SK-N-SH treated with all-trans-retinoic acid at 6 μM for 48 hours (cell line): ENCODE measurements around the gene CCDC81.

Source experiments
- CSDC2 ChIP-seq: fragments of 250-450 bp; sonication (Bioruptor Pico); IDR thresholded peaks from 2 replicates; pipeline ENCODE4 v1.5.0; 2020; ENCODE audit warnings: mild to moderate bottlenecking, moderate library complexity
- GLIS3 ChIP-seq: fragments of 250-450 bp; sonication (Bioruptor Pico); IDR thresholded peaks from 2 replicates; pipeline ENCODE4 v1.5.0; 2020; ENCODE audit warnings: mild to moderate bottlenecking, moderate library complexity
- PPARA ChIP-seq: fragments of 250-450 bp; sonication (Bioruptor Pico); IDR thresholded peaks from 2 replicates; pipeline ENCODE4 v1.5.0; 2020; ENCODE audit warnings: mild to moderate bottlenecking, borderline replicate concordance
- RARB ChIP-seq: fragments of 250-450 bp; sonication (Bioruptor Pico); IDR thresholded peaks from 2 replicates; pipeline ENCODE4 v1.8.0; 2021; ENCODE audit warnings: mild to moderate bottlenecking, moderate library complexity
- TCF4 ChIP-seq: fragments of 250-450 bp; sonication (Bioruptor Pico); IDR thresholded peaks from 2 replicates; pipeline ENCODE4 v1.8.0; 2021; ENCODE audit warnings: mild to moderate bottlenecking, moderate library complexity, borderline replicate concordance
- ZC3H10 ChIP-seq: fragments of 250-450 bp; sonication (Bioruptor Pico); IDR thresholded peaks from 2 replicates; pipeline ENCODE4 v1.5.1; 2021; ENCODE audit warnings: mild to moderate bottlenecking, moderate library complexity
- ZFP3 ChIP-seq: fragments of 250-450 bp; sonication (Bioruptor Pico); IDR thresholded peaks from 2 replicates; pipeline ENCODE4 v1.5.0; 2020; ENCODE audit warnings: mild to moderate bottlenecking, moderate library complexity
- ZNF565 ChIP-seq: fragments of 450-650 bp; formaldehyde crosslinking; conservative IDR thresholded peaks from 2 replicates; pipeline ENCODE4 v1.5.0; 2020; ENCODE audit warnings: low read depth, mild to moderate bottlenecking, moderate library complexity
- TF ChIP-seq, protein P1 (sequence below): fragments of 250-450 bp; sonication (Bioruptor Pico); IDR thresholded peaks from 2 replicates; pipeline ENCODE4 v1.5.1; 2020; ENCODE audit warnings: low read depth, mild to moderate bottlenecking, moderate library complexity
- TF ChIP-seq, protein P2 (sequence below): fragments of 250-450 bp; sonication (Bioruptor Pico); IDR thresholded peaks from 2 replicates; pipeline ENCODE4 v1.5.0; 2020; ENCODE audit warnings: mild to moderate bottlenecking, moderate library complexity
- TF ChIP-seq, protein P3 (sequence below): fragments of 250-450 bp; sonication (Bioruptor Pico); IDR thresholded peaks from 2 replicates; pipeline ENCODE4 v1.8.0; 2020; ENCODE audit warnings: mild to moderate bottlenecking, moderate library complexity, borderline replicate concordance

DNA sequence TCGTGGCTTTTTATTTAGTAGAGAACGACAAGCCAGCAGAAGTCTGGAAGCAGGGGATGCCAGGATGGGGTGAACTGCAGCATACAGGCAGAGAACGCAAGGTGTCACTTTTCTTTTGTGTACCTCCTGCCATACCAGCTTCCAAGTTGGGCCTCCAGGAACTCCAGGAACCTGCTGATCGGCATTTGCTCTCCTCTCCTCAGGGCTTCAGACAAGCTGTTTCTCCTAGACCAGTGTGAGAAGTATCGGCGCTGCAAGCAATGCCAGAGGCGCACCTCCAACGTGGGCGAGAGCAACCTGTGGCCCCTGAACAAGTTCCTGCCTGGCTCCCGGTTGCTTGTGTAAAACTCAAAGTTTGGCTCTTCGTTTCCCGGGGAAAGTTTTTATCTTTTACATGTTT is 47.7 kb downstream of the CCDC81 start:
- TF ChIP-seq ZFP3 (no peak), TCF4 (CRISPR knock-in tag) (no peak), RARB (no peak), PPARA (CRISPR knock-in tag) (no peak), ZC3H10 (CRISPR knock-in tag) (no peak), CSDC2 (CRISPR knock-in tag) (no peak), GLIS3 (CRISPR knock-in tag) (no peak), ZNF565 (CRISPR knock-in tag) (no peak)
- TF ChIP-seq, protein P1, sequence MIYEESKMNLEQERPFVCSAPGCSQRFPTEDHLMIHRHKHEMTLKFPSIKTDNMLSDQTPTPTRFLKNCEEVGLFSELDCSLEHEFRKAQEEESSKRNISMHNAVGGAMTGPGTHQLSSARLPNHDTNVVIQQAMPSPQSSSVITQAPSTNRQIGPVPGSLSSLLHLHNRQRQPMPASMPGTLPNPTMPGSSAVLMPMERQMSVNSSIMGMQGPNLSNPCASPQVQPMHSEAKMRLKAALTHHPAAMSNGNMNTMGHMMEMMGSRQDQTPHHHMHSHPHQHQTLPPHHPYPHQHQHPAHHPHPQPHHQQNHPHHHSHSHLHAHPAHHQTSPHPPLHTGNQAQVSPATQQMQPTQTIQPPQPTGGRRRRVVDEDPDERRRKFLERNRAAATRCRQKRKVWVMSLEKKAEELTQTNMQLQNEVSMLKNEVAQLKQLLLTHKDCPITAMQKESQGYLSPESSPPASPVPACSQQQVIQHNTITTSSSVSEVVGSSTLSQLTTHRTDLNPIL (CRISPR knock-in tag), result no peak
- TF ChIP-seq, protein P2, sequence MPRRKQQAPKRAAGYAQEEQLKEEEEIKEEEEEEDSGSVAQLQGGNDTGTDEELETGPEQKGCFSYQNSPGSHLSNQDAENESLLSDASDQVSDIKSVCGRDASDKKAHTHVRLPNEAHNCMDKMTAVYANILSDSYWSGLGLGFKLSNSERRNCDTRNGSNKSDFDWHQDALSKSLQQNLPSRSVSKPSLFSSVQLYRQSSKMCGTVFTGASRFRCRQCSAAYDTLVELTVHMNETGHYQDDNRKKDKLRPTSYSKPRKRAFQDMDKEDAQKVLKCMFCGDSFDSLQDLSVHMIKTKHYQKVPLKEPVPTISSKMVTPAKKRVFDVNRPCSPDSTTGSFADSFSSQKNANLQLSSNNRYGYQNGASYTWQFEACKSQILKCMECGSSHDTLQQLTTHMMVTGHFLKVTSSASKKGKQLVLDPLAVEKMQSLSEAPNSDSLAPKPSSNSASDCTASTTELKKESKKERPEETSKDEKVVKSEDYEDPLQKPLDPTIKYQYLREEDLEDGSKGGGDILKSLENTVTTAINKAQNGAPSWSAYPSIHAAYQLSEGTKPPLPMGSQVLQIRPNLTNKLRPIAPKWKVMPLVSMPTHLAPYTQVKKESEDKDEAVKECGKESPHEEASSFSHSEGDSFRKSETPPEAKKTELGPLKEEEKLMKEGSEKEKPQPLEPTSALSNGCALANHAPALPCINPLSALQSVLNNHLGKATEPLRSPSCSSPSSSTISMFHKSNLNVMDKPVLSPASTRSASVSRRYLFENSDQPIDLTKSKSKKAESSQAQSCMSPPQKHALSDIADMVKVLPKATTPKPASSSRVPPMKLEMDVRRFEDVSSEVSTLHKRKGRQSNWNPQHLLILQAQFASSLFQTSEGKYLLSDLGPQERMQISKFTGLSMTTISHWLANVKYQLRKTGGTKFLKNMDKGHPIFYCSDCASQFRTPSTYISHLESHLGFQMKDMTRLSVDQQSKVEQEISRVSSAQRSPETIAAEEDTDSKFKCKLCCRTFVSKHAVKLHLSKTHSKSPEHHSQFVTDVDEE, result no peak
- TF ChIP-seq, protein P3, sequence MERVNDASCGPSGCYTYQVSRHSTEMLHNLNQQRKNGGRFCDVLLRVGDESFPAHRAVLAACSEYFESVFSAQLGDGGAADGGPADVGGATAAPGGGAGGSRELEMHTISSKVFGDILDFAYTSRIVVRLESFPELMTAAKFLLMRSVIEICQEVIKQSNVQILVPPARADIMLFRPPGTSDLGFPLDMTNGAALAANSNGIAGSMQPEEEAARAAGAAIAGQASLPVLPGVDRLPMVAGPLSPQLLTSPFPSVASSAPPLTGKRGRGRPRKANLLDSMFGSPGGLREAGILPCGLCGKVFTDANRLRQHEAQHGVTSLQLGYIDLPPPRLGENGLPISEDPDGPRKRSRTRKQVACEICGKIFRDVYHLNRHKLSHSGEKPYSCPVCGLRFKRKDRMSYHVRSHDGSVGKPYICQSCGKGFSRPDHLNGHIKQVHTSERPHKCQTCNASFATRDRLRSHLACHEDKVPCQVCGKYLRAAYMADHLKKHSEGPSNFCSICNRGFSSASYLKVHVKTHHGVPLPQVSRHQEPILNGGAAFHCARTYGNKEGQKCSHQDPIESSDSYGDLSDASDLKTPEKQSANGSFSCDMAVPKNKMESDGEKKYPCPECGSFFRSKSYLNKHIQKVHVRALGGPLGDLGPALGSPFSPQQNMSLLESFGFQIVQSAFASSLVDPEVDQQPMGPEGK (CRISPR knock-in tag), result no peak
